CD4-positive, alpha-beta memory T cell (primary cell): Measurements from ENCODE around the gene SDHA. TPM values are rescaled to one million over a fixed set of nuclear protein-coding genes. Genes with fewer than 3 reads are reported as not detected.

Experiments used
- CTCF ChIA-PET: fragments of 350-600 bp; sonication (Branson Sonifier 250); formaldehyde crosslinking; loops from one replicate; lab custom pipeline; 2021; ENCODE audit warnings: inconsistent platforms; ENCODE audit not compliant: partially characterized antibody; lab: Charles Lee
- POLR2A ChIA-PET: fragments of 350-600 bp; sonication (Branson Sonifier 250); formaldehyde crosslinking; loops from one replicate; lab custom pipeline; 2021; ENCODE audit not compliant: partially characterized antibody; lab: Charles Lee
- DNase-seq, 5 donors: peaks; one replicate each; pipeline versions ENCODE4 v3.0.0 to v3.0.0-alpha.2; 2020 to 2022; ENCODE audit warnings: mixed read lengths in 1 of 5
- H3K27ac ChIP-seq: one replicate; pipeline ENCODE4 v1.7.0; 2013; ENCODE audit warnings: low read depth, low read length
- H3K27me3 ChIP-seq: 2 replicates; pipeline ENCODE4 v1.7.0; 2013; ENCODE audit warnings: mild to moderate bottlenecking, low read length, moderate library complexity; ENCODE audit not compliant: insufficient read depth
- H3K36me3 ChIP-seq: 2 replicates; pipeline ENCODE4 v1.7.0; 2013; ENCODE audit warnings: mild to moderate bottlenecking, low read length, moderate library complexity; ENCODE audit not compliant: insufficient read depth
- H3K4me1 ChIP-seq: 2 replicates; pipeline ENCODE4 v1.7.0; 2013; ENCODE audit warnings: mild to moderate bottlenecking, low read length, moderate library complexity; ENCODE audit not compliant: insufficient read depth
- H3K4me3 ChIP-seq, 2 donors: one replicate each; pipeline ENCODE4 v1.7.0; 2013; ENCODE audit warnings: low read length in 2 of 2, mild to moderate bottlenecking in 1 of 2
- H3K9me3 ChIP-seq, 2 donors: one replicate each; pipeline ENCODE4 v1.7.0; 2013; ENCODE audit warnings: low read length in 2 of 2, control low read depth in 1 of 2; ENCODE audit not compliant: control insufficient read depth in 1 of 2
- H3K27ac Mint-ChIP-seq, 7 donors: one replicate each; pipeline ENCODE4 v1.8.0; 2020 to 2021; ENCODE audit warnings: mixed read lengths in 7 of 7, mild to moderate bottlenecking in 6 of 7, inconsistent platforms in 3 of 7, moderate library complexity in 3 of 7
- H3K27me3 Mint-ChIP-seq, 2 donors: one replicate each; pipeline ENCODE4 v1.8.0; 2020 to 2021; ENCODE audit warnings: mixed read lengths in 2 of 2
- H3K36me3 Mint-ChIP-seq, 2 donors: one replicate each; pipeline ENCODE4 v1.8.0; 2020 to 2021; ENCODE audit warnings: mixed read lengths in 2 of 2, inconsistent platforms in 1 of 2, mild to moderate bottlenecking in 1 of 2
- H3K4me1 Mint-ChIP-seq, 4 donors: one replicate each; pipeline ENCODE4 v1.8.0; 2020 to 2021; ENCODE audit warnings: mixed read lengths in 4 of 4, mild to moderate bottlenecking in 1 of 4
- H3K4me3 Mint-ChIP-seq, 8 donors: one replicate each; pipeline ENCODE4 v1.8.0; 2020 to 2021; ENCODE audit warnings: mixed read lengths in 8 of 8, mild to moderate bottlenecking in 7 of 8, moderate library complexity in 6 of 8, inconsistent platforms in 3 of 8
- H3K9me3 Mint-ChIP-seq, 8 donors: one replicate each; pipeline ENCODE4 v1.8.0; 2020 to 2021; ENCODE audit warnings: mixed read lengths in 8 of 8, mild to moderate bottlenecking in 5 of 8, inconsistent platforms in 3 of 8, moderate library complexity in 1 of 8
- intact Hi-C: fragments of 100-400 bp; cut with micrococcal nuclease; formaldehyde crosslinking; loops from one replicate; pipeline ENCODE4 v1.15.1; 2023
- polyA plus RNA-seq, 2 donors: library from polyadenylated mRNA; unstranded; fragments of 300-500 nt; fragmentation: Illumina TruSeq; gene quantifications; one replicate each; pipeline ENCODE4 v1.2.3, GENCODE V29; 2021
- total RNA-seq, 2 experiments: library from RNA; stranded (reverse); gene quantifications; one replicate each; pipeline ENCODE4 v1.2.3, GENCODE V29; 2021

The SDHA gene
- total and polyA plus RNA-seq, 4 experiments from 2014 or later: 131 to 240 (median 175) TPM

- Histone ChIP-seq H3K9me3 (no peaks in the 10 kb centered on the region), H3K27ac (no peak overlapping the region), H3K27me3 (peaks cover 6% of the 10 kb centered on the region), H3K36me3 (no peaks in the 10 kb centered on the region), H3K4me1 (peaks cover 10% of the 10 kb centered on the region), H3K4me3 (no peak overlapping the region)
- Mint-ChIP-seq H3K27me3 (peaks cover 4 to 10% of the 10 kb centered on the region in 2 donors), H3K27ac (no peak overlapping the region), H3K4me1 (peaks cover 4 to 11% (median 7%) of the 10 kb centered on the region in 4 donors), H3K4me3 (no peak overlapping the region), H3K9me3 (peaks cover 0 to 3% (median 0%) of the 10 kb centered on the region in 8 donors), H3K36me3 (no peaks in the 10 kb centered on the region)
- ChIA-PET CTCF (no interaction called here), POLR2A (no interaction called here)
- intact Hi-C loops: no loop called here
- DNase-seq: no peak
These were observed 31.8 kb upstream of the SDHA start for GRCh38 chr5:186091-187041.

GRCh38 chr5:187042-187431 lies 31.1 kb upstream of the SDHA start:
- no peaks in the 10 kb centered on the region for H3K9me3 ChIP-seq
- CTCF ChIA-PET: interaction anchor here (2.1 kb wide), 1 partner anchor 238 kb away, joined by 19 read pairs; no protein-coding TSS in a partner anchor
- POLR2A ChIA-PET: interaction anchor here (0.8 kb wide), 1 partner anchor 48 kb away, joined by 3 read pairs; no protein-coding TSS in a partner anchor

DNA sequence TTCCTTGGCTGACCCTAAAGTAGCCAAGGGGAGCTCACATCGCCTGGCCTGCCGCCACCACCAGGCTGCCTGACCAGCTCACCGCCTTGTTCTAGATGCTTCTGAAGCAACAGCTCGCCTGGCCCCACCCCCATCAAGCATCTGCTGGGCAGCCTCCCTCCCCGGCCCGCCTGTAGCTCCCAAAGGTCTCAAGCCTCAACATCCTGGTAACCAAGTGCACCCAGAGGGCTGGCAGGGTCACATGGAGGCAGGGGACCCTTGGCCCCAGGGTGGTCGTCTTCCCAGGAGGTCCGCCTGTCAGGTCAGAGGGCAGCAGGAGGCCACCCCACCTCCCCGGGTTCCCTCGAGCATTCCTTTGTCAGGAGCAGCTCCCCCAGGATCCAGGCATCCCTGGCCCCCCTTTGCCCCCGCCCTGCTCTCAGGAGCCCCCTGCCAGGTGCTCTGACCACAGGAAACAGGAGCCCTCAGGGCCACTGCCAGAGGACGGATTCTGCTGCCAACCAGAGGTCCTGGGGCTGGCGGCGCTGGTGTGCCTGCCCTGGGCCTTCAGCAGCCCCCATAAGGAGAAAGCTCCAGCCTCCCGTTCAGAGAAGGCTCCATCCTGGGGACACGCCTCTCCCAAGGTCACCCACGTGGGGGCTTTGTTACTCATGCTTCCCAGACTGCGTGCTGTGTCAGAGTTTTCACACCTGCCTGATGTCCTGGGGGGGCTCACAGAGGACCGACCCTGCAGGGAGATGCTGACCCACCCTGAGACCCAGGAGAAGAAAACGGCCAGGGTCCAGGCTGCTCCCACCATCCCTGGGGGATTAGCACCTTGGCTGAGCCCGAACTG lies 30.3 kb upstream of the SDHA start:
- no peaks in the 10 kb centered on the region for H3K36me3 Mint-ChIP-seq
- H3K27me3 ChIP-seq: peaks cover 6% of the 10 kb centered on the region
- H3K4me3 ChIP-seq: no peak overlapping the region
- no peak for DNase-seq
- H3K4me3 Mint-ChIP-seq: peak overlapping the region in 1 of 8 donors; percentile 62
- ChIA-PET POLR2A (interaction anchor here (0.8 to 1.2 kb wide), 3 partner anchors 31 to 83 kb away, joined by 3 to 18 read pairs (median 3); partner anchors contain the start of genes CCDC127, PDCD6 and SDHA), CTCF (interaction anchor here (0.8 to 2.1 kb wide), 23 partner anchors 7 to 266 kb away, joined by 3 to 19 read pairs (median 4); partner anchors contain the start of genes CCDC127, PDCD6 and SDHA)
- peaks cover 4 to 11% (median 7%) of the 10 kb centered on the region in 4 donors for H3K4me1 Mint-ChIP-seq
- H3K36me3 ChIP-seq: no peaks in the 10 kb centered on the region
- intact Hi-C loops: loop anchor here (1.0 kb wide), 2 partner anchors 32 to 237 kb away; no protein-coding TSS in a partner anchor
- no peak overlapping the region for H3K27ac ChIP-seq
- no peaks in the 10 kb centered on the region for H3K9me3 ChIP-seq
- H3K9me3 Mint-ChIP-seq: peaks cover 0 to 3% (median 0%) of the 10 kb centered on the region in 8 donors
- peak overlapping the region in 1 of 7 donors; percentile 49 for H3K27ac Mint-ChIP-seq
- H3K27me3 Mint-ChIP-seq: peaks cover 8 to 15% of the 10 kb centered on the region in 2 donors
- H3K4me1 ChIP-seq: peaks cover 10% of the 10 kb centered on the region

More at GRCh38 chr5:187042-187431, 31.1 kb upstream of the SDHA start:
- no peak overlapping the region for H3K4me3 ChIP-seq
- H3K27ac ChIP-seq: no peak overlapping the region
- Mint-ChIP-seq H3K36me3 (no peaks in the 10 kb centered on the region), H3K27me3 (peaks cover 4 to 10% of the 10 kb centered on the region in 2 donors), H3K9me3 (peaks cover 0 to 3% (median 0%) of the 10 kb centered on the region in 8 donors), H3K4me1 (peaks cover 4 to 11% (median 7%) of the 10 kb centered on the region in 4 donors), H3K4me3 (no peak overlapping the region), H3K27ac (no peak overlapping the region)
- H3K27me3 ChIP-seq: peaks cover 6% of the 10 kb centered on the region
- intact Hi-C loops: no loop called here
- H3K36me3 ChIP-seq: no peaks in the 10 kb centered on the region
- no peak for DNase-seq
- peaks cover 10% of the 10 kb centered on the region for H3K4me1 ChIP-seq

- intact Hi-C loops: loop anchor here (1.0 kb wide), 2 partner anchors 32 to 237 kb away; no protein-coding TSS in a partner anchor
- DNase-seq: peak; percentile 80 to 83 (median 82)
These were observed 29.3 kb upstream of the SDHA start for GRCh38 chr5:188488-189481.

DNA sequence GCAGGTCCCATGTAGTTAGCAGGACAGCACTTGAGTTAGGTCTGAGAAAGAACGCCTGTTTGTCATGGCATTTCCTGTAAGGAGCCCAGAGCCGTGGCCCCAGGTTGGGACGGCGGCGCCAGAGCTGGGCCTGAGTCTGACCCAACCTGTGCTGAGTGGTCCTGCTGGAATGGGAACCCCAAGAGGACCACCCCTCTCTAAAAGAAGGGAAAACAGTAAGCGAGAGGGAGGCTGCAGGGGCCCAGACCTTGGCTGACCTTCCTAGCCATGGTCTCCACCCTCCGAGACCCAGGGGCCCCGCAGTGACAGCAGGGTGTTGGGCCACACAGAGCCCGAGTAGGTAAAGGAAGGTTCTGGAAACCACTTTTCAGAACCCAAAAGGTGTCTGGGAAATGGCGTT lies 28.6 kb upstream of the SDHA start:
- Histone ChIP-seq H3K27me3 (peaks cover 6% of the 10 kb centered on the region), H3K4me1 (peaks cover 10% of the 10 kb centered on the region), H3K27ac (no peak overlapping the region), H3K36me3 (no peaks in the 10 kb centered on the region), H3K9me3 (no peaks in the 10 kb centered on the region), H3K4me3 (no peak overlapping the region)
- Mint-ChIP-seq H3K36me3 (no peaks in the 10 kb centered on the region), H3K9me3 (peaks cover 0 to 3% (median 0%) of the 10 kb centered on the region in 8 donors), H3K4me3 (no peak overlapping the region), H3K4me1 (peaks cover 4 to 11% (median 7%) of the 10 kb centered on the region in 4 donors), H3K27me3 (peaks cover 8 to 15% of the 10 kb centered on the region in 2 donors), H3K27ac (no peak overlapping the region)
- DNase-seq: no peak
- ChIA-PET CTCF (interaction anchor here (1.3 to 1.5 kb wide), 2 partner anchors 9 to 30 kb away, joined by 6 read pairs; no protein-coding TSS in a partner anchor), POLR2A (interaction anchor here (1.1 kb wide), 1 partner anchor 25 kb away, joined by 3 read pairs; no protein-coding TSS in a partner anchor)
- intact Hi-C loops: no loop called here

More at GRCh38 chr5:188488-189481, 29.3 kb upstream of the SDHA start:
- H3K27me3 ChIP-seq: peaks cover 6% of the 10 kb centered on the region
- peaks cover 10% of the 10 kb centered on the region for H3K4me1 ChIP-seq
- no peaks in the 10 kb centered on the region for H3K36me3 ChIP-seq
- H3K9me3 ChIP-seq: no peaks in the 10 kb centered on the region
- POLR2A ChIA-PET: interaction anchor here (1.1 to 1.2 kb wide), 3 partner anchors 26 to 82 kb away, joined by 3 to 18 read pairs (median 3); partner anchors contain the start of genes CCDC127, PDCD6 and SDHA
- H3K36me3 Mint-ChIP-seq: no peaks in the 10 kb centered on the region
- CTCF ChIA-PET: interaction anchor here (0.8 to 2.1 kb wide), 23 partner anchors 8 to 265 kb away, joined by 3 to 19 read pairs (median 4); partner anchors contain the start of genes CCDC127, PDCD6 and SDHA
- H3K27ac ChIP-seq: no peak overlapping the region
- H3K9me3 Mint-ChIP-seq: peaks cover 0 to 3% (median 0%) of the 10 kb centered on the region in 8 donors
- no peak overlapping the region for H3K4me3 ChIP-seq
- peak overlapping the region in 6 of 7 donors; percentile 12 to 66 (median 34) for H3K27ac Mint-ChIP-seq
- peak overlapping the region in 4 of 8 donors; percentile 8 to 62 (median 44) for H3K4me3 Mint-ChIP-seq
- peaks cover 8 to 15% of the 10 kb centered on the region in 2 donors for H3K27me3 Mint-ChIP-seq
- H3K4me1 Mint-ChIP-seq: peaks cover 4 to 11% (median 7%) of the 10 kb centered on the region in 4 donors
